ENCODE results near the gene C1QA. TPM values are rescaled to one million over a fixed set of nuclear protein-coding genes. Genes with fewer than 3 reads are reported as not detected.
"Not testable (repeated sequence)": the region's sequence is repeated elsewhere in the genome, so short reads cannot be mapped to it uniquely, and the experiment has no call there.

C1QA gene
- total RNA-seq, 5 donors from 2014 or later (not counting 1 experiment from before 2014, with no cell fraction given), result 0.33 to 1.3 (median 0.93) TPM; not detected in 1

- POLR2A ChIA-PET, result no interaction called here
- Mint-ChIP-seq H3K4me3 (no peak overlapping the region), H3K27me3 (peaks cover 24 to 58% of the 10 kb centered on the region in 2 donors), H3K4me1 (no peaks in the 10 kb centered on the region), H3K36me3 (no peaks in the 10 kb centered on the region), H3K27ac (no peak overlapping the region), H3K9me3 (no peaks in the 10 kb centered on the region)
- ATAC-seq (replicated peaks in 1 of 4) (no peak), DNase-seq (no peak)
- Histone ChIP-seq H3K9me3 (no peaks in the 10 kb centered on the region), H3K27me3 (replicated peaks in 1 of 2; ENCODE audit: control insufficient read depth in 2 of 2, extremely low read depth in 1 of 2, insufficient read depth in 2 of 2, low read length in 1 of 2) (peaks cover 0 to 60% of the 10 kb centered on the region in 2 experiments), H3K27ac (ENCODE audit: low read length) (no peak overlapping the region), H3K4me3 (ENCODE audit: control insufficient read depth in 1 of 2, extremely low read depth in 1 of 2, low read length in 1 of 2) (no peak overlapping the region), H3K36me3 (ENCODE audit: control insufficient read depth in 2 of 2, extremely low read depth in 1 of 2, insufficient read depth in 1 of 2, low read length in 1 of 2) (no peaks in the 10 kb centered on the region), H3K4me1 (ENCODE audit: control insufficient read depth in 1 of 2, extremely low read depth in 1 of 2, insufficient read depth in 2 of 2, low read length in 2 of 2) (no peaks in the 10 kb centered on the region)
- CTCF ChIA-PET, result no interaction called here
- 11% methylated on average over 3 of the region's 17 CpGs for WGBS (ENCODE audit: insufficient coverage)
These were observed 37.3 kb downstream of the C1QA start for GRCh38 chr1:22673486-22674409.

DNA sequence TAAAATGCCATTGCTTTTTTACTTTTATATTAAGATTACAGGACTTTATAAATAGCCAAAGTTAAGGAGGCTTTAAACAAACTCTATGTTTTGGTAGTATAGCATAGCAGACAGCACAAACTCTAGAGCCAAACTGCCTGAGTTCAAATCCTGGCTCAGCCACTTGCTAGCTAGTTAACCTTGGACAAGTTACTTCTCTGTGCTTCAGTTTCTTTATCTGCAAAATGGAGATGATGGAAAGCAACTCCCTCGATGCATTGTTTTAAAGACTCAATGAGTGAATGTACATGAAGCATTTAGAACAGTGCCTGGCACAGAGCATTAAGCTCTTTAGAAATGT, 38.0 kb downstream of the C1QA start:
- H3K27me3 ChIP-seq (replicated peaks in 1 of 2; ENCODE audit: control insufficient read depth in 2 of 2, extremely low read depth in 1 of 2, insufficient read depth in 2 of 2, low read length in 1 of 2), result peaks cover 0 to 60% of the 10 kb centered on the region in 2 experiments
- DNase-seq (no peak), ATAC-seq (replicated peaks in 1 of 4) (no peak)
- ChIA-PET POLR2A (no interaction called here), CTCF (no interaction called here)
- Mint-ChIP-seq H3K4me3 (no peak overlapping the region), H3K9me3 (no peaks in the 10 kb centered on the region), H3K27ac (no peak overlapping the region), H3K27me3 (peaks cover 24 to 54% of the 10 kb centered on the region in 2 donors), H3K4me1 (no peaks in the 10 kb centered on the region), H3K36me3 (no peaks in the 10 kb centered on the region)
- WGBS (ENCODE audit: insufficient coverage), result 80% methylated on average over 1 of the region's 1 CpG
- H3K4me1 ChIP-seq (ENCODE audit: control insufficient read depth in 1 of 2, extremely low read depth in 1 of 2, insufficient read depth in 2 of 2, low read length in 2 of 2), result no peaks in the 10 kb centered on the region
- no peaks in the 10 kb centered on the region for H3K9me3 ChIP-seq
- H3K36me3 ChIP-seq (ENCODE audit: control insufficient read depth in 2 of 2, extremely low read depth in 1 of 2, insufficient read depth in 1 of 2, low read length in 1 of 2), result no peaks in the 10 kb centered on the region
- H3K4me3 ChIP-seq (ENCODE audit: control insufficient read depth in 1 of 2, extremely low read depth in 1 of 2, low read length in 1 of 2), result no peak overlapping the region
- H3K27ac ChIP-seq (ENCODE audit: low read length), result no peak overlapping the region

DNA sequence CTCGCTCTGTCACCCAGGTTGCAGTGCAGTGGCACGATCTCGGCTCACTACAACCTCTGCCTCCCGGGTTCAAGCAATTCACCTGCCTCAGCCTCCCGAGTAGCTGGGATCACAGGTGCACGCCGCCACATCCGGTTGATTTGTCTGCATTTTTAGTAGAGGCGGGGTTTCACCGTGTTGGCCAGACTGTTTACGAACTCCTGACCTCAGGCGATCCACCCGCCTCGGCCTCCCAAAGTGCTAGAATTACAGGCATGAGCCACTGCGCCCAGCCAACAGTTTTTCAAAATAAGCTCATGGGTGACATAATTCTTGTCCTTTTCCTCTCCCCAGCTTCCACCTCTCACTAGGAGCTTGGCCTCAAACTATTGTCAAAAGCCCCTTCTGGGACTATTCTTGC, 39.7 kb downstream of the C1QA start:
- H3K36me3 Mint-ChIP-seq; H3K9me3 Mint-ChIP-seq; H3K27ac ChIP-seq (ENCODE audit: low read length); H3K4me3 Mint-ChIP-seq; H3K27ac Mint-ChIP-seq; POLR2A ChIA-PET; H3K36me3 ChIP-seq (ENCODE audit: control insufficient read depth in 2 of 2, extremely low read depth in 1 of 2, insufficient read depth in 1 of 2, low read length in 1 of 2); H3K4me1 Mint-ChIP-seq; H3K4me3 ChIP-seq (ENCODE audit: control insufficient read depth in 1 of 2, extremely low read depth in 1 of 2, low read length in 1 of 2); ATAC-seq (replicated peaks in 1 of 4); H3K9me3 ChIP-seq; H3K4me1 ChIP-seq (ENCODE audit: control insufficient read depth in 1 of 2, extremely low read depth in 1 of 2, insufficient read depth in 2 of 2, low read length in 2 of 2); DNase-seq: not testable (repeated sequence)
- peaks cover 24 to 40% of the 10 kb centered on the region in 2 donors for H3K27me3 Mint-ChIP-seq
- peaks cover 0 to 62% of the 10 kb centered on the region in 2 experiments for H3K27me3 ChIP-seq (replicated peaks in 1 of 2; ENCODE audit: control insufficient read depth in 2 of 2, extremely low read depth in 1 of 2, insufficient read depth in 2 of 2, low read length in 1 of 2)
- 89% methylated on average over 12 of the region's 15 CpGs for WGBS (ENCODE audit: insufficient coverage)
- CTCF ChIA-PET, result interaction anchor here in 1 of 2 donors (0.7 kb wide), 1 partner anchor 24 kb away, joined by 4 read pairs; no protein-coding TSS in a partner anchor

DNA sequence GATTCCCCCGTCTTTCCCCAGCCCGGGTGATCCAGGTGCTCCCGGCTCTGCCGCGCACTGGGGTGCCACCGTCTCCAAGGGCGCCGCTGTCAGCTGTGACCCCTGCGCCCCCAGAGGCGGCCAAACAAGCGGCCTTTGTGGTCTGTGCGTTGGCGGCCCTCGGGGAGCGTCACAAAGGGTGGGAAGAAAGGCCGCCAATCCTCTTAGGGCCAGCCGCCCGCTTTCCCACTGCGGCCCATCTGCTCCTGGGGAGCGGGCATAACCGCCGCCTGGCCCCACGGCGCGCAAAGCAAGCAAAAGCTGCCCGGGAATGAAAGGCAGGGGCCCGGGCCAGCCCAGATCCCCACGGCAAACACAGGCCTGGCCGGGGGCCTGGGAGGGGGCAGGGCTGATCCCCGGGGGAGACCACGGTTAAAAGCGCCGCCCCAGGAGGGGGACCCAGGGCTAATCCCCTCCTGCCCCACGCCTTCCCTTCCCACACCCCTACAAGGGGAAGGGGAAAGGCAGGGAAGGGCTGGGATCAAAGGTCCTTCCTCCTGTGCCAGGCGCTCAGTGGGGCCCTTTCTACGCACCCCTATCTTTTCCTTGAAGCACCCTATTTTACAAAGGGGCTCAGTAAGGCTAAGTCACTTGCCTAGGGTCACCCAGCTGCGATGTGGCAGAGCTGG, 40.6 kb downstream of the C1QA start:
- no peak overlapping the region for H3K4me3 ChIP-seq (ENCODE audit: control insufficient read depth in 1 of 2, extremely low read depth in 1 of 2, low read length in 1 of 2)
- 85% methylated on average over 27 of the region's 37 CpGs for WGBS (ENCODE audit: insufficient coverage)
- ATAC-seq (replicated peaks in 1 of 4), result no peak

GRCh38 chr1:22677931-22678896, 41.8 kb downstream of the C1QA start:
- Histone ChIP-seq H3K27me3 (replicated peaks in 1 of 2; ENCODE audit: control insufficient read depth in 2 of 2, extremely low read depth in 1 of 2, insufficient read depth in 2 of 2, low read length in 1 of 2) (peaks cover 0 to 50% of the 10 kb centered on the region in 2 experiments), H3K36me3 (ENCODE audit: control insufficient read depth in 2 of 2, extremely low read depth in 1 of 2, insufficient read depth in 1 of 2, low read length in 1 of 2) (no peaks in the 10 kb centered on the region), H3K27ac (ENCODE audit: low read length) (no peak overlapping the region), H3K9me3 (no peaks in the 10 kb centered on the region), H3K4me3 (ENCODE audit: control insufficient read depth in 1 of 2, extremely low read depth in 1 of 2, low read length in 1 of 2) (no peak overlapping the region), H3K4me1 (ENCODE audit: control insufficient read depth in 1 of 2, extremely low read depth in 1 of 2, insufficient read depth in 2 of 2, low read length in 2 of 2) (no peaks in the 10 kb centered on the region)
- no peak overlapping the region for H3K27ac Mint-ChIP-seq
- no peaks in the 10 kb centered on the region for H3K4me1 Mint-ChIP-seq
- ChIA-PET CTCF (no interaction called here), POLR2A (no interaction called here)
- 93% methylated on average over 10 of the region's 13 CpGs for WGBS (ENCODE audit: insufficient coverage)
- no peak for ATAC-seq (replicated peaks in 1 of 4)
- no peak for DNase-seq
- H3K9me3 Mint-ChIP-seq, result no peaks in the 10 kb centered on the region
- no peaks in the 10 kb centered on the region for H3K36me3 Mint-ChIP-seq
- H3K27me3 Mint-ChIP-seq, result peaks cover 14 to 20% of the 10 kb centered on the region in 2 donors
- no peak overlapping the region for H3K4me3 Mint-ChIP-seq

More for the DNA sequence above, 40.6 kb downstream of the C1QA start:
- H3K4me1 ChIP-seq (ENCODE audit: control insufficient read depth in 1 of 2, extremely low read depth in 1 of 2, insufficient read depth in 2 of 2, low read length in 2 of 2), result no peaks in the 10 kb centered on the region
- Mint-ChIP-seq H3K27ac (no peak overlapping the region), H3K36me3 (no peaks in the 10 kb centered on the region), H3K4me3 (no peak overlapping the region), H3K9me3 (no peaks in the 10 kb centered on the region), H3K4me1 (no peaks in the 10 kb centered on the region), H3K27me3 (peaks cover 23 to 32% of the 10 kb centered on the region in 2 donors)
- peaks cover 0 to 57% of the 10 kb centered on the region in 2 experiments for H3K27me3 ChIP-seq (replicated peaks in 1 of 2; ENCODE audit: control insufficient read depth in 2 of 2, extremely low read depth in 1 of 2, insufficient read depth in 2 of 2, low read length in 1 of 2)
- H3K9me3 ChIP-seq, result no peaks in the 10 kb centered on the region
- no peak overlapping the region for H3K27ac ChIP-seq (ENCODE audit: low read length)
- H3K36me3 ChIP-seq (ENCODE audit: control insufficient read depth in 2 of 2, extremely low read depth in 1 of 2, insufficient read depth in 1 of 2, low read length in 1 of 2), result no peaks in the 10 kb centered on the region
- POLR2A ChIA-PET, result no interaction called here
- no peak for DNase-seq
- CTCF ChIA-PET, result no interaction called here

GRCh38 chr1:22680726-22681125, 44.3 kb downstream of the C1QA start:
- Histone ChIP-seq H3K27ac (ENCODE audit: low read length) (no peak overlapping the region), H3K4me1 (ENCODE audit: control insufficient read depth in 1 of 2, extremely low read depth in 1 of 2, insufficient read depth in 2 of 2, low read length in 2 of 2) (no peaks in the 10 kb centered on the region), H3K36me3 (ENCODE audit: control insufficient read depth in 2 of 2, extremely low read depth in 1 of 2, insufficient read depth in 1 of 2, low read length in 1 of 2) (no peaks in the 10 kb centered on the region), H3K9me3 (no peaks in the 10 kb centered on the region), H3K4me3 (ENCODE audit: control insufficient read depth in 1 of 2, extremely low read depth in 1 of 2, low read length in 1 of 2) (no peak overlapping the region), H3K27me3 (replicated peaks in 1 of 2; ENCODE audit: control insufficient read depth in 2 of 2, extremely low read depth in 1 of 2, insufficient read depth in 2 of 2, low read length in 1 of 2) (peaks cover 0 to 53% of the 10 kb centered on the region in 2 experiments)
- Mint-ChIP-seq H3K4me1 (no peaks in the 10 kb centered on the region), H3K4me3 (no peak overlapping the region), H3K27me3 (peaks cover 11 to 22% of the 10 kb centered on the region in 2 donors), H3K36me3 (no peaks in the 10 kb centered on the region), H3K27ac (no peak overlapping the region), H3K9me3 (no peaks in the 10 kb centered on the region)
- ChIA-PET POLR2A (no interaction called here), CTCF (no interaction called here)
- DNase-seq (no peak), ATAC-seq (replicated peaks in 1 of 4) (no peak)
- 87% methylated on average over 6 of the region's 9 CpGs for WGBS (ENCODE audit: insufficient coverage)
